GM06990 (cell line): ENCODE results near the gene NDUFS1.
"Not testable (repeated sequence)": the region's sequence is repeated elsewhere in the genome, so short reads cannot be mapped to it uniquely, and the experiment has no call there.

Experiments used
- DNase-seq: peaks from one replicate; pipeline ENCODE4 v3.0.0-alpha.2; 2011; ENCODE audit not compliant: insufficient read length; ENCODE audit errors: extremely low read depth
- H3K27me3 ChIP-seq: replicated peaks from 2 replicates; pipeline ENCODE4 v1.6.0; 2011; ENCODE audit warnings: low read length; ENCODE audit not compliant: control insufficient read depth, insufficient read depth
- H3K36me3 ChIP-seq: 2 replicates; pipeline ENCODE4 v1.5.1; 2011; ENCODE audit warnings: low read length; ENCODE audit not compliant: control insufficient read depth, insufficient read depth
- H3K4me3 ChIP-seq: replicated peaks from 2 replicates; pipeline ENCODE4 v1.5.1; 2011; ENCODE audit warnings: low read depth, mild to moderate bottlenecking, control low read depth, low read length
- TF ChIP-seq, protein P1 (sequence below): IDR thresholded peaks from 2 replicates; pipeline ENCODE4 v1.5.1; 2011; ENCODE audit warnings: low read length, control low read depth, mild to moderate bottlenecking, inconsistent platforms; ENCODE audit not compliant: insufficient read depth, poor library complexity, severe bottlenecking

The NDUFS1 gene

DNA sequence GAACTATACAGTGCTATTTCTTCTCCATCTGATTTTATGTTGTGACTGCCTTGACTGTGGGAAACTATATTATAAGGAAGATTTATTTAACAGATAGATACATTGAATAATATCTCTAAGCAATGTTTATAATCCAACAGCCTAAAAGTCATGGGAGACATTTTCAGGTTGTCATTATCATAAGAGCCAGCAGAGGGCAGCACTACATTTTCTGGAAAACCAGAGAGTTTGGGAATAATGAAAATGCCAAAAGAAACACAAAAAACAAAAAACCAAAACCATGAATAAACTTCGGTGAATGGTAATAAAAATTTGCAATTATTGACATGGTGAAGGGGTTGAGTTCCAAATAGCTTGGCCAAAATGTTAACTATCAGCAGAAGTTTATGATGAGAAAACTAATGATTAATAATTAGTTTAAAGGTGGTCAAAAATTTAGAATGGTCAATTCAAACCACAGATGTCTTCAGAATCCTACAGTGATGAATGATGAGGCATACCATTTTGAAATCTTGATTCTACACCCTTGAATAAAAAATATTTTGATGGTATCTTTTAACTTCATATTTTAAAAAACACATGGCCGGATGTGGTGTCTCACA, 5.1 kb upstream of the NDUFS1 start:
- TF ChIP-seq, protein P1, sequence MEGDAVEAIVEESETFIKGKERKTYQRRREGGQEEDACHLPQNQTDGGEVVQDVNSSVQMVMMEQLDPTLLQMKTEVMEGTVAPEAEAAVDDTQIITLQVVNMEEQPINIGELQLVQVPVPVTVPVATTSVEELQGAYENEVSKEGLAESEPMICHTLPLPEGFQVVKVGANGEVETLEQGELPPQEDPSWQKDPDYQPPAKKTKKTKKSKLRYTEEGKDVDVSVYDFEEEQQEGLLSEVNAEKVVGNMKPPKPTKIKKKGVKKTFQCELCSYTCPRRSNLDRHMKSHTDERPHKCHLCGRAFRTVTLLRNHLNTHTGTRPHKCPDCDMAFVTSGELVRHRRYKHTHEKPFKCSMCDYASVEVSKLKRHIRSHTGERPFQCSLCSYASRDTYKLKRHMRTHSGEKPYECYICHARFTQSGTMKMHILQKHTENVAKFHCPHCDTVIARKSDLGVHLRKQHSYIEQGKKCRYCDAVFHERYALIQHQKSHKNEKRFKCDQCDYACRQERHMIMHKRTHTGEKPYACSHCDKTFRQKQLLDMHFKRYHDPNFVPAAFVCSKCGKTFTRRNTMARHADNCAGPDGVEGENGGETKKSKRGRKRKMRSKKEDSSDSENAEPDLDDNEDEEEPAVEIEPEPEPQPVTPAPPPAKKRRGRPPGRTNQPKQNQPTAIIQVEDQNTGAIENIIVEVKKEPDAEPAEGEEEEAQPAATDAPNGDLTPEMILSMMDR: peak; percentile 64
- no peak for DNase-seq
- Histone ChIP-seq H3K4me3 (no peak overlapping the region), H3K36me3 (peaks cover 7% of the 10 kb centered on the region), H3K27me3 (no peaks in the 10 kb centered on the region)

DNA sequence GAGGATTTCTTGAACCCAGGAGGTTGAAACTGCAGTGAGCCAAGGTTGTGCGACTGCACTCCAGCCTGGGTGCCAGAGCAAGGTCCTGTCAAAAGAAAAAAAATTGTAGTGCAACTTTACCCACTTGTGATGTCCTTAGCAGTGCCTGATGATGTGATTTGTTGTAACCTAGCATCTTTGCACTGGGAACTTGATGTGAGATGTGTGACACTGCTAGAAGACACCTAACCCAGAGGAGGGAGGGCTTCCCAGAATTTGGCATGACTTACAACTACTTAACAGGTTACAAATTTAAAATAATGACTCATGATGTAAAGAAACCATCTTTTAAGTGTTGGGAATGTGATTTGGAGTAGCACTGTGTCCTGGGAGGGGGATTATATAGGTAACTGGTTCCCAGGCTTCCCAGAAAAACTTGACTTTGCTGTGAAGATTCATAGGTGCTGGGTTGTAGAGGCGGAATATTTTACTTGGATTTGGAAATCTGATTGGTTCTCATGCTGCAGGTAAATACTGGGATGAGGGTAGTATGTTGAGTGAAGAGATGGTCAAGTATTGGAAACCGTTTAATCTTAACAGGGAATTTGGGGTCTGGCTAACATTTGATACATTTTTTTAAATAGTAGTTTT, 4.1 kb upstream of the NDUFS1 start:
- no peak for DNase-seq
- no peaks in the 10 kb centered on the region for H3K27me3 ChIP-seq
- H3K4me3 ChIP-seq: no peak overlapping the region
- peaks cover 7% of the 10 kb centered on the region for H3K36me3 ChIP-seq
- TF ChIP-seq, protein P1: no peak

DNA sequence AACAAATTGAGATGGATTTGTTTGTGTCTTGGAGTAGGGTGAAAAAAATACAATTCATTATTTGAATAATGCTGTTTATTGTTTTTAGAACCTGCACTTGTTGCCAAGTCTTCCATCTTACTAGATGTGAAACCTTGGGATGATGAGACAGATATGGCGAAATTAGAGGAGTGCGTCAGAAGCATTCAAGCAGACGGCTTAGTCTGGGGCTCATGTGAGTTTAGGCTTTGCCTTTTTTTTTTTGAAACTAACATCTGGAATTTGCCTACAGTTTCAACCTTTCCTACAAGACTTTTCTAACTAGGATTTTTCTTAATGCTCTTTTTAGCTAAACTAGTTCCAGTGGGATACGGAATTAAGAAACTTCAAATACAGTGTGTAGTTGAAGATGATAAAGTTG, 3.2 kb upstream of the NDUFS1 start:
- not testable (repeated sequence) for H3K4me3 ChIP-seq, H3K27me3 ChIP-seq, DNase-seq, H3K36me3 ChIP-seq

DNA sequence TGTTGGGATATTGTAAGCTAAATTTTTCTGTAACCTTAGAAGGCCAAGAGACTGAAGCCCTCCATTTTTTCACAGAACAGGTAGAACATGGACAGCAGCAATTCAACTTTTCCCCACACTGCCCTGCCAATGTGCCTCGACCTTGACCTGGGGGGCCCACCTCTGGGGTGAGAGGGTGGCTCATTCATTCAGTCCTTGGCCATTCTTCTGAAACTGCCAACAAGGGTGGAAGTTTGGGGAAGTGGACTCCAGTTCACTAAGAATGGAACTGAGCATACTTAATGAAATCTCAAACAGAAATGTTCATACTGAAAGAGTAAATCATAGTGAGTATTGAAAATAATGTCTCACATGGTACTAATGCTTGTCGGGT, 1.5 kb upstream of the NDUFS1 start:
- Histone ChIP-seq H3K36me3 (peaks cover 7% of the 10 kb centered on the region), H3K4me3 (peak overlapping the region; percentile 70), H3K27me3 (no peaks in the 10 kb centered on the region)
- TF ChIP-seq, protein P1: no peak
- peak; percentile 26 for DNase-seq

DNA sequence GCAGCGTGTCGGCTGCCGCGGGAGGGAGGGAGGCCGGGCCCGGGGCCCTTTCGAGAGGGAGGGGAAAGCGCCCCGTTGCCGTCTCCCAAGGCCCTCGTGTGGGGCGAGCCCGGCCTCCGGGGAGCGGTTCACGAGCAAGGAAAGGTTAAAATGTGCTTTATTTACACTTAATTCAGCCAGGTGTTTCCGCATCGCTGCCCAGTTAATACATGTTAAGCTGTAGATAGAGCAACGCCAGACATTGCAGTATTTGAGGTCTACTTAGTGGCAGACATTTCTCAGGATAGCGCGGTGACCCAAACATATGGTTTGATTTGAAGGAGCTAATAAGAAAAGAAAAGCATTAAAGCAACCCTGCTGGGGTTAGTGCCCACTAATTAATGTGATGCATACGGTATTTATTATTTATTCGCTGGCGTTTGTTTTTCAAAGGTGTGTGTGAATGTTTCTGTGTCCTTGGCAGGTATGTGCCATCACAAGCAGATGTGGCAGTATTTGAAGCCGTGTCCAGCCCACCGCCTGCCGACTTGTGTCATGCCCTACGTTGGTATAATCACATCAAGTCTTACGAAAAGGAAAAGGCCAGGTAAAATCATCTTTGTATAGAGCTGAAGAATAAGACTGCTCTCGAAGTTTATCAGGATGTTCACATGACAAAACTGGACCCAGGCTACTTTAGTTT, 1.0 kb upstream of the NDUFS1 start:
- DNase-seq: peak; percentile 85
- H3K27me3 ChIP-seq: no peaks in the 10 kb centered on the region
- H3K36me3 ChIP-seq: peaks cover 7% of the 10 kb centered on the region
- TF ChIP-seq, protein P1: no peak
- peak overlapping the region; percentile 70 for H3K4me3 ChIP-seq

DNA sequence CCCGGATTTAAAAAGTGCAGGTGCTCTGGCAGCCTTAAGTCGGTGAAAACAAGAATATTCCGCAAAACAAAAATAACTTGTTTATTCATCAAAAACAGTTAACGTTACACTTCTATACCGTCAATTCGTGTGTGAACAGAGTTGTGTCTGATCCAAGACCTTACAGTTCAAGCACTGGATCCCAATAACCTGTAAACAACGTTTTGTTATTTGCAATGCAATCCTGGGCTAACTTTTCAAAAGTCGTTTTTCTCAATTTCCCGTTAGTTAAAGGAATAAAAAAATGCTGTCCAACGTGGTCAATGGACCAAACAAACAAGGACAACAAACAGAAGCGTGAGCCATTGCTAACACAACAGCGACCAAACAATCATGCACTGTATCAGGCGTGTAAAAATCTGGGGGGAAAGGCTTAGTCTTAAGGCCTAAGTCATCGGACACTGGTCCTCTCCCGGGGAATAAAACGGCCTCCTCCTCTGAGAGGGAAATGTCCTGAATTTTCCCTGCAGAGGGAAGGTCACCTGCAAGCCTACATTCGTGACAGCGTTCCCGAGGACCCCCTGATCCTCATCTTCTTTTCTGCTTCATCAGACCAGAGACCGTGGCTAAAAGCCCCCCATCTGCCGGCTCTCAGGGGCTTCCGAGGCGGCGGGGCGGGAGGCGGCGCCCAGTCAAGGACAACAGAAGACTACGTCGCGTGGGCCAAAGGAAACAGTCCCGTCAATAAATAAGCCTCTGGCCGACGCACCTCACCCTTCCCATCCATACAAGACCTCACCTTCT, 490 bp downstream of the NDUFS1 start:
- DNase-seq: no peak
- TF ChIP-seq, protein P1: no peak
- peaks cover 7% of the 10 kb centered on the region for H3K36me3 ChIP-seq
- H3K27me3 ChIP-seq: no peaks in the 10 kb centered on the region
- H3K4me3 ChIP-seq: peak overlapping the region; percentile 70

DNA sequence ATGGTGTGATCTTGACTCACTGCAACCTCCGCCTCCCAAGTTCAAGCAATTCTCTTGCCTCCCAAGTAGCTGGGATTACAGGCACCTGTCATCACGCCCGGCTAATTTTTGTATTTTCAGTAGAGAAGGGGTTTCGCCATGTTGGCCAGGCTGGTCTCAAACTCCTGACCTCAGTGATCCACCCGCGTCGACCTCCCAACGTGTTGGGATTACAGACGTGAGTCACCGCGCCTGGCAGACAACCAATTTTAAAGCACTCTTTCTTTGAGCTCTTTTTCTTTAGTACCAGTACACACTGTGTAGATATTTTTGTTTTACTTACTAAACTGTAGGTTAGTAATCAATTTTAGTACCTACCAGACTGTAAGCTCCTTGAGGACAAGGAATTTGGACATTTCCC, 2.2 kb downstream of the NDUFS1 start:
- not testable (repeated sequence) for H3K4me3 ChIP-seq, H3K27me3 ChIP-seq, H3K36me3 ChIP-seq, DNase-seq
